ENCODE results near the gene WSCD1. TPM values are rescaled to one million over a fixed set of nuclear protein-coding genes. Genes with fewer than 3 reads are reported as not detected.

WSCD1 gene
- total and polyA plus RNA-seq, 7 donors: 4.1 to 17.5 (median 7.1) TPM

GRCh38 chr17:6024576-6024975, 45.6 kb upstream of the WSCD1 start:
- peaks cover 0 to 4% (median 0%) of the 10 kb centered on the region in 3 donors for H3K27me3 ChIP-seq (ENCODE audit: insufficient read depth in 3 of 3, low read length in 2 of 3)
- ATAC-seq (no peak), DNase-seq (no peak)
- intact Hi-C loops (cut with DNase I): no loop called here
- no peak for TF ChIP-seq CTCF (IDR thresholded peaks at IDR 0.05)
- no peak overlapping the region for H3K4me3 ChIP-seq
- no peak overlapping the region for H3K27ac ChIP-seq
- 38 to 53% (median 38%) methylated on average over 6 of the region's 6 CpGs for WGBS, 3 donors
- H3K4me1 ChIP-seq: peaks cover 11% of the 10 kb centered on the region
- H3K36me3 ChIP-seq (ENCODE audit: insufficient read depth in 1 of 2, low read depth in 1 of 2): no peaks in the 10 kb centered on the region
- H3K9me3 ChIP-seq: no peaks in the 10 kb centered on the region

GRCh38 chr17:6027342-6028024, 42.7 kb upstream of the WSCD1 start:
- H3K36me3 ChIP-seq (ENCODE audit: insufficient read depth in 1 of 2, low read depth in 1 of 2): no peaks in the 10 kb centered on the region
- H3K4me1 ChIP-seq: peaks cover 11% of the 10 kb centered on the region
- DNase-seq: no peak
- intact Hi-C loops (cut with DNase I): no loop called here
- no peaks in the 10 kb centered on the region for H3K9me3 ChIP-seq
- no peak for TF ChIP-seq CTCF (IDR thresholded peaks at IDR 0.05)
- H3K4me3 ChIP-seq: no peak overlapping the region
- ATAC-seq: peak; percentile 74 to 89 (median 82)
- 26 to 28% (median 26%) methylated on average over 12 of the region's 12 CpGs for WGBS, 3 donors
- H3K27me3 ChIP-seq (ENCODE audit: insufficient read depth in 3 of 3, low read length in 2 of 3): peaks cover 0 to 13% (median 0%) of the 10 kb centered on the region in 3 donors
- no peak overlapping the region for H3K27ac ChIP-seq

- Histone ChIP-seq H3K27me3 (ENCODE audit: insufficient read depth in 3 of 3, low read length in 2 of 3) (peaks cover 0 to 13% (median 0%) of the 10 kb centered on the region in 3 donors), H3K9me3 (no peaks in the 10 kb centered on the region), H3K36me3 (ENCODE audit: insufficient read depth in 1 of 2, low read depth in 1 of 2) (no peaks in the 10 kb centered on the region), H3K27ac (no peak overlapping the region), H3K4me3 (no peak overlapping the region), H3K4me1 (peaks cover 11% of the 10 kb centered on the region)
- ATAC-seq: peak in 3 of 4 donors; percentile 44 to 59 (median 48)
- TF ChIP-seq CTCF (IDR thresholded peaks at IDR 0.05): no peak
- intact Hi-C loops (cut with DNase I): no loop called here
- DNase-seq: no peak
- 14 to 26% (median 22%) methylated on average over 10 of the region's 10 CpGs for WGBS, 3 donors
These were observed 41.9 kb upstream of the WSCD1 start for GRCh38 chr17:6028294-6028693.

GRCh38 chr17:6035801-6036394, 34.3 kb upstream of the WSCD1 start:
- no peaks in the 10 kb centered on the region for H3K36me3 ChIP-seq (ENCODE audit: insufficient read depth in 1 of 2, low read depth in 1 of 2)
- no peaks in the 10 kb centered on the region for H3K4me1 ChIP-seq
- DNase-seq (no peak), ATAC-seq (no peak)
- H3K4me3 ChIP-seq: no peak overlapping the region
- H3K27ac ChIP-seq: no peak overlapping the region
- H3K9me3 ChIP-seq: no peaks in the 10 kb centered on the region
- intact Hi-C loops (cut with DNase I): no loop called here
- 69 to 79% (median 74%) methylated on average over 7 of the region's 7 CpGs for WGBS, 3 donors
- no peak for TF ChIP-seq CTCF (IDR thresholded peaks at IDR 0.05)
- H3K27me3 ChIP-seq (ENCODE audit: insufficient read depth in 3 of 3, low read length in 2 of 3): peaks cover 0 to 9% (median 0%) of the 10 kb centered on the region in 3 donors
